Stimulated activated CD8-positive, alpha-beta memory T cell treated with anti-CD3 and anti-CD28 coated beads, Interleukin-4, amount 100 ng/mL, for 24 hours (primary cell): ENCODE data around the gene SULT2B1.
"Not testable (repeated sequence)": the region's sequence is repeated elsewhere in the genome, so short reads cannot be mapped to it uniquely, and the experiment has no call there.

ENCODE experiments used
- DNase-seq: peaks from one replicate; pipeline ENCODE4 v3.0.0-alpha.2; 2020; ENCODE audit warnings: low read depth

The SULT2B1 gene

DNA sequence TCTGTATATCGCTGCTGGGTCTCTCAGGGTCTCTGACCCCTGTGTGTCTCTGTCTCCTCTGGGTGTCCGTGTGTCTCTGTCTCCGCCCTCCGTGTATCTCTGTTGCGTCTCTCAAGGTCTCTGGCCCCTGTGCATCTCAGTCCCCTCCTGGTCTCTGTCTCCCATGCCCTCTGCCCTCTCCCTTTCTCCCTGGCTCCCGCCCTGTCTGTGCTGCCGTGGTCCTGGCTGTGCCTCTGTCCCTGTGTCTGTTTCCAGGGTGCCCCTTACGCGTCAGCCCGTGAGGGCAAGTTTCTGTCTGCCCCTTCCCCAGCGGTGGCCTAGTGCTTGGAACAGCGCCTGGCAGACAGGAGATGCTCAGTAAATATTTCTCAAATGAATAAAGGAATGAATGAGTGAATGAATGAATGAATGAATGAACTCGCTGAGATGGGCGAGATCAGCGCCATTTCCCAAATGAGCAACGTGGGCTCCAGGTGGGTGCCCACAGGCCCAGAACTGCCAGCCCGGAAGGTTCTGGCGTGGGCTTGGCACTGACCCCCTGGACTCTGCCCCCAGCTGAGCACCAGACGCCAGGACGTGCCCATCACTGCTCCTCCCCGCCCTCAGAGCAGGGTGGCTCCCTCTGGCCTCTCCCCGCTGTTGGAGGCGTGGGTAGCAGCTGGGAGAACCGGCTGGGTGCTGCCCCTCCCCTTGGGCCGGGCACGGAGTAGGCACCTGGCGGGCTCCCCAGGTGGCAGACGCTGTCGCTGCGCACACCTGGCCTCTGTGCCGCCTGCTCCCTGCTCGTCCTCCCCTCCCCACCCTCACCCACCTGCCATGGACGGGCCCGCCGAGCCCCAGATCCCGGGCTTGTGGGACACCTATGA lies at the start of gene SULT2B1:
SULT2B1 (plus strand) TSS at position 736 of the 866 bp plus-strand sequence; CDS start at position 817, 81 bp downstream.
- DNase-seq: no peak

DNA sequence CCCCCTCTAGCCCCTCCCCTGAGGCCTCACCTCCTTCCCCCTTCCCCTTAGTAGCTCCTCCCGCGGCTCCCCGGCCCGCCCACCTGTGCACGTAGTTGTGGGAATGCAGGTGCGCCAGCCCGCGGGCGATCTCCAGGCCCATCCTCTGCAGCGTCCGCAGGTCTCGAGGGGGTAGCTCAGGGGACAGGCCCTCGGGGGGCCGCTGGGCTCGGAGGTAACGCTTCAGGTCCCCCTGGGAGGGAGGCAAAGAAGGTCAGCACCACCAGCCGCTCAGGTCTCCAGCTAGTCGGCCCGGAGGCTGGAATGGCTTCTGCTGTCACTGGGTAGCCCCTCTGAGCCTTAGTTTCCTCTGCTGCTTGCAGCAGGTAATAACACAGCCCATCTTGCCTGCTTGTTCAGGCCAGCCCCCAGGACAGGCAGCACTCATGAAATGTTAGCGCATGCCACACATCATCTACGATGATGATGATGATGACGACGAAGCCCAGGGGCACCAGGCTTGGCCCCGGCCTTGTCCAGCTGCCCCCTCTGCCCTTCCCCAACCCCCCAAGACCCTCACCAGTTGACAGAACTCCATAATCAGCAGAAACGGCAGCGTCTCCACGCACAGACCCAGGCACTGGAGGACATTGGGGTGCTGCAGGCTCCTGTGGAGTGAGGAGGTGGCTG lies 49.5 kb upstream of the SULT2B1 start:
- peak; percentile 45 for DNase-seq

DNA sequence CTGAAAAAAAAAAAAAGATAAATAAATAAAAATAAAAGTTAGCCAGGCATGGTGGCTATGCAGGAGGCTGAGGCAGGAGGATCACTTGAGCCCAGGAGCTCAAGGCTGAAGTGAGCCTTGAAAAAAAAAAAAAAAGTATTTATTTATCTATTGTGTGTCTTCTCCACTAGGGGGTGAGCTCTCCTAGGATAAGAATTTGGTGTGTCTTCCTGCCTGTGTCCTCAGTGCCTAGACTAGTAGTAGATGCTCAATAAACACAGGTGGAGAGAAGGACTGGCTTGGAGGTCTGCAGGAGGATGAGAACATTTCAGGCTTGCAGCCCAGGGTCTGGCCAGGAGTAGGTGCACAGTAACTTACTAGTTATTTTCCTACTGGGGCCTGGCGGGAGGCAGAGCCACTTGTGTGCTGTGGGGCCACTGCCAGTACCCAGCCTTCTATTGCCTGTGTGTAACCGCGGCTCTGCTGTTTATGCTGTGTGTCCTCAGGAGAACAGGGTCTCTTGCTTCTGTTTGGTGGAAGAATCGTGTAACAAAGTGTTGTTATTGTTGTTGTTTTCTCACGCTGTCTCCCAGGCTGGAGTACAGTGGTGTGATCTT lies 45.7 kb upstream of the SULT2B1 start:
- DNase-seq: no peak

DNA sequence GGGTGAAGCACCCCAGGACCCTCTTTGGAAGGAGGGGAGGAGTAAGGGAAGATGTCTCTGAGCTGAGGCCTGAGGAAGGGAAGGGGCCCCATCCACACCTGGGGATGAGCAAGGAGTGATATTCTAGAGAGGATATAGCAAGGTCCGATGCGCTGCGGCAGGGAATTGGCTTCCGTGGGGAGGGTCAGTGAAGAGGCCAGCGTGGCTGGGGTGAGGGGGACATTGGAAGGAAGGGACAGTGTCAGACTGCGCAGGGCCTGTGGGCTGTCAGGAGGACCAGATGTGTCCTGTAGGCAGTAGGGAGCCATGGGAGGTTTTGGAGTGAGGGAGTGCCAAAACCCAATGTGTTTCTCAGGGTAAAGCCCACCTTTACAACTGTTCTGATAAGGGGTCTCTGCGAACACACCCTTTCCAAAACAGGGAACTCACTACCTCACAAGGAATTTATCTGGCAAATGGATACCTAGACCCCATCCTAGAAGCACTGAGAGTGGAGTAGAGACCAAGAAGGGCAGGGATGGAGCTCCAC lies 44.0 kb upstream of the SULT2B1 start:
- no peak for DNase-seq

DNA sequence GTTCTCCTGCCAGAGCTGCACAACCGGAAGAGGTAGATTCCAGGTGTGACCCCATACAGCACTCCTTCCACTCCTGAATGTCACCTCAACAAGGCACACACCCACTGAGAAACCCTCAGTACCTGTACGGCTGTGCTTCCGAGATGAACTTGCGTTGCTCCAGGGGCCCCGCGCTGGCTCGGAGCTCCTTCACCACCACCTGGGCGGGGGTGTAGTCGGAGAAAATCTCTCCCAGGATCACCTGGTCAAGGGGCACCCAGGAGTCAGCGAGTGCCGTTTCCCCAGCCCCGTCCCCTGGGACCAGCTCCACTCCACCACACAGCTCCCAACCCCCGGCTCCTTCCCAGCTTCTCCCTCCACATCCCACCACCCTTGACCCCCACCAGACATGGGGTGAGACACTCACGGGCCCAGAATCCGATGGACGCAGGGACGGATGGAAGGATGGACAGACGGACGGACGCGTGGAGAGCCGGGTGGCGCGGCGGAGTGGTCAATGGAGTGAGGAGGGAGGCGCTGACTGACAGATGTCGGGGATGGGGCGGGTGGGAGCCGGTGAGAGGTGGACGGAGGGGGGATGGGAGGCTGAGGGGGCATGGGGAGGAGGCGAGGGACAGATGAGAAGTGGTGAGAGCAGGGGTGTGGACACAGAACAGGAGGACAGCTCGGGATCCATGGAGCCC lies 43.1 kb upstream of the SULT2B1 start:
- DNase-seq: no peak

DNA sequence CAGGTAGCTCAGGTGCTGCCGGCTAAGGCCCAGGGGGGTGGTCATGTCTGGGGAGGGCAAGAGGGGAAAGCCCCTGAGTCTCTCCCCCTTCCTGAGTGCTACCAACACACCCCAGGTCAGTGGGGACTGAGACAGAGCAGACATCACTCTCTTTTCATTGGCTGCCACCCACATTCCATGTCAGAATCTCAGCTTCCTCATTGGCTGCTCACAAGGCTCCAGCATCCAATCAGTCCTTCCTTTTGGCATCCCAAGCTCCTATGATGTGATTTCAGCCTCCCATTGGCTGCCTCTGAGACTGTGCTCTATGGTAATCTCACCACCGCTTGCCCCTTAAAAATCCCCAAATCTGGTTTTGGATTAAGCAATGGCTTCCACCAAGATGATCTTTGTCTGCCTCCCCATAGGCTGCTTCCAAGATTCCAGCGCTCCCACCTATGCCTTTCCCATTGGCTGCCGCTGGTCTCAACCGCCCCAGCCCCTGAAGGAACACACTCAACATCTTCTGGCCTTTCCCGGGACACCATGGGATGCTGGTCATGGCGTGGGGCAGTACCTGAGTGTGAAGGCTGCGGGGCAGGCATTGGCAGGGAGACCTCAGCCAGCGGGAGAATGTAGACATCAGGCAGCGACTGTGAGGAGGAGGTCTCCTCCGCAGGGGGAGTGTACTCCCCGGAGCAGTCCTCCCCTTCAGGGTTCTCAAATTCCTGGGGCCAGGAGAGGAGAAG lies 42.3 kb upstream of the SULT2B1 start:
- no peak for DNase-seq

DNA sequence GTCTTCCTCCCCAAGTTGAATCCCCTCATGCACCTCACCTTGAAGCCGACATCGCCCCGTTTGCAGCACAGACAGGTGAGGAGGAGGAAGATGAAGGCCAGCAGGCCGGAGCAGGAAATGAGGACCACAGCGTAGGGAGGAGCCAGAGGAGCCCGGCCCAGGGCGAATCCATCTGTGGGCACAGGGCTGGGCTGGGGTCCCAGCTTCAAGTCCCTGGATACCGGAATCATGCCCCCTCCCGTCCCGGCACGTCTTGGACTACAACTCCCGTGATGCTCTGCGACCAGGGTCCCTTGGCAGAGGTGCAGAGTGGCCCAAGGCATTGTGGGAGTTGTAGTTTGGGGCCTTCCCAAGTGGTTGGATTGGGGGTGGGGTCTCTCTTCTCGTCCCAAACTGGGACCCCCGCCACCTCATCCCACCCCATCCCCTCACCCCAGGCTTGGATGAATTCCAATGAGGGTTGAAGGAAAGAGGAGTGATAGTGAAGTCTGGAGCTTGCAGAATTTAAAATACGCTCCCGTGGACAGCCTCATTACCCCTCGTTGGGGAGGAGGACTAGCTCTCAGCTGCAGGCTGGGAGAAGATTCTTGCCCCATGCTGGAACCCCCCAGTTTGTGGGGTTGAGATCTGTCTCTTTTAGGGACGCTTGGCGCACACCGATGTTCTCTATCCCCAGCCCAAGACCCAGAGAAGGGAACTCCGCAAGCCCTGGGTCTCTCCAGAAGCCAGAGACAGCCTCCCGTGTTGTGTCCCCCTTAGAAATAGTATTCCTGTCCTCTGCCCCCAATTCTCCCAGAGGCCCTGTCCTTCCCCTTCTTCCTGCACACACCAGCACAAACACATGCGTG lies 41.3 kb upstream of the SULT2B1 start:
- DNase-seq: peak; percentile 59

DNA sequence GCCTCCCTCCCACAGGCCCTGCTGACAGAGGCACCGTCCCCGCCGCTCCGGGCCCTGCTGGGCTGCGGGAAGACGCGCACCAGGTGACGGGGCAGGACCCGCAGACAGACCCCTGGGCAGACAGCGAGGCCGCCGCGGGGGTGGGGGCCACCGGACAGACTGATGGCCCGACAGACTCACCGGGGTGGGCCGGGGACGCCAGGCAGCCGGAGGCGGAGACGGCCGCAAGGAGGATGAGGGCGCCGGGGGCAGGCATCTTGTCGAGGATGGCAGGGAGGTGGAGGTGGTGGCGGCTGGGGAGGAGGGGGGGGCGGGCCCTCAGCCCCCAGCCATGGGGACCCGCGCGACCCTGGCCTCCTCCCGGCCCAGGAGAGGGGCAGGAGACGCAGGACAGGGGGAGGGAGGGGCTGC lies 40.6 kb upstream of the SULT2B1 start:
- DNase-seq: no peak

DNA sequence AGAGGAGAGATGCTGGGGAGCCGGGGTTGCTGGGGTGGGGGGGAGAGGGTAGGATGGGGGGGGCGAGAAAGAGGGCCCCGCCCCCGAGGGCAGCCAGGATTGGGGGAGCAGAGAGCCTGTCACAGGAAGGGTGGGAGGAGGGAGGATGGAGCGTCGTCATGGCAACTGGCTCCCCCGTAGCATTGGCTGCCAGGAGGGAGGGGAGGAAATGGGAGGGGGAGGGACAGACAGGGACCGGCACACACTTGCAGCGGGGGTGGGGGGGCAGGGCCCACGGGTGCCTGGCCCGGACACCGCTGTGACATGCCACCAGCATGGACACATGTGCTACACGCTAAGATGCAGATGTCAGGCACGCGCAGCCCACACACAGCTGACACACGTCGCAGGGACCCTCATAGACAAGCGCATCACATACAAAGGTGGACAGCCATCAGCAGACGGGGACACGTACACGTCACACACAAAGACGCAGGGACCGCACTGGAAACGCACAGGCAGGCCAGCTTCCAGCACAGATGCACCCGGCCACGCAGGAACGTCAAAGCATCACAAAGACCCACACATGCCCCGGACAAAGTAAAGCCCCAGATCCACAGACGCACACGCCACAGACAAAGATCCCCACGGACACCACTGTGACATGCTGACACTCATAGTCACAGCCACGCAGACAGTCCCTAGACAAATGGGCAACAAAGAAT lies 40.0 kb upstream of the SULT2B1 start, which contains the start of gene LMTK3:
LMTK3 (minus strand) TSS at position 36 of the 704 bp plus-strand sequence. CDS start 259 bp downstream, outside the sequence.
- peak; percentile 65 for DNase-seq

DNA sequence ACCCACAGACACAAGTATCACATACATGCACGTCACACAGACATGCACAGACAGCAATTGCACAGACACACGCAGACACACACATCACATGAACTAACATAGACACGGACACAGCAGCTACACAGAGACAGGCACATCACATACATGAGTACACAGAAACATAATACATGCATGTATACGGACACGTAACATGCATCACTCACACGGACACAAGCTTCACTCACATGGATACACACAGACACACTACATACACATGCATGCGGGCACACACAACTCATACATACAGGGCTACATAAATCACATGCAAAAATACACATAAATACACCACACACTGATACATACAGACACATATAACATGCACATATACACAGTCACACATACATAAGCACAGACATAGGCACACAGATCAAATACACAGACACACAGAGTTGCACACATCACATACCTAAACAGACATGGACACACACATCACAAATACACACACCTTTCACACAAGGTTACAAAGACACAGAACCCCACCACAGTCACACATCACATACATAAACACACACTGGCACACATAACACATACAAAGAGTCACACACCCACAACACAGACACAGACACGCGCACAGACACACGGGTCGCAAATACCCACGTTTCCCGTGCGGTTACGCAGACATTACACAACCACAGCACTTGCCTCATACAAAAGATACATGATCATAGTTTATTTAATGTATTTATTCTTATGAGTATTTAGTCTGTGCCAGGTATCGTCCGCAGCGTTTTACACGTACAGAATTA lies 39.3 kb upstream of the SULT2B1 start:
- no peak for DNase-seq

DNA sequence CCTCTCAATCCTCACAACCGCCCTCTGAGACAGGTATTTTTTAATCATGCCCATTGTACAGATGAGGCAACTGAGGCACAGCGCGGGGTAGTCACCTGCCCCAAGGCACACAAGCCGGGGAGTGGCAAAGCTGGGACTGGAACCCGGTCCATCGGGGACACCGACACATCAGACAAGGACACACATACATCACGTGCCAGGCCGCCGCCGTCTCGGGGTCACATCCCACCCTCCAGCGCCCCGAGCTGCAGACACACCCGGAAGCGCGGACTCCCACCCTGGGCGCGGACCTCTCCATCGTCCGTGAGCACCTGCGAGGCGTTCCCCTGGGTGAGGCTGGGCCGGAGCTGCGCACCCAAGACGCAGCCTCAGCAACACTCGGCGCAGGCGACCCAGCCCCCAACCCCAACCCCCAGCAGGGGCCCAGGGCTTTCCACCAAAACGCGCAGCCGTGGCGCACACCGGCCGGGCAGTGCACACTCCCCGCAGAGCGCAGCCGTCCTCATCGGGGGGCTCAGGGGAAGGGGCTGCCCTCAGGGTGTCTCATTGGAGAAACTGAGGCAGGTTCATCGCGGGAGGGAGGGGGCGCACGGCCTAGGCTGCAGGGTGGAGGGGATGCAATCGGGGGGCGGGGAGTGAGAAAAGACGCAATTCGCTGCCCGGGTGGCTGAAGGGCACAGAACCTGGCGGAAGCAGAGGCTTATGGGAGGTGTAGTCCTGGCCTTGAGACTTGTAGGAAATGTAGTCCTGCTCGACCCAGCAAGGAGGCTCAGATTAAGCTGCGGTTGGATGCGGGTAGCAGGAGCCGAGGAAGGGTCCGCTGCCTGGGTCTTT lies 38.5 kb upstream of the SULT2B1 start:
- DNase-seq: peak; percentile 53

DNA sequence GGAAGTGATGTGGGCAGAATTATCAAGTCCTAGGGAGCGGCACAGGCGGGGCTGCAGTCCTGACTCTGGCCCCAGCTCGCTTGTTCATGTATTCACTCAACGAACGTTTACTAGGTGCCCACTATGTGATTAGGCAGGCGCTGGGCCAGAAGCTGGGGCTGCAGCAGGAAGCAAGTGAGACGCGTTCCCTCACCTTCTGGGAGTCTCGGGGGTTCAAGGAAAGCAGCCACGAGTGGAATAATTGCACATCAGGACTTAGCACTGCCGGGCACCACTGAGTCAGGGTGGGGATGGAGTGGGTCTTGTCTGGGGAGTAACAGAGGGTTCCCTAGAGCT lies 37.9 kb upstream of the SULT2B1 start:
- DNase-seq: no peak

DNA sequence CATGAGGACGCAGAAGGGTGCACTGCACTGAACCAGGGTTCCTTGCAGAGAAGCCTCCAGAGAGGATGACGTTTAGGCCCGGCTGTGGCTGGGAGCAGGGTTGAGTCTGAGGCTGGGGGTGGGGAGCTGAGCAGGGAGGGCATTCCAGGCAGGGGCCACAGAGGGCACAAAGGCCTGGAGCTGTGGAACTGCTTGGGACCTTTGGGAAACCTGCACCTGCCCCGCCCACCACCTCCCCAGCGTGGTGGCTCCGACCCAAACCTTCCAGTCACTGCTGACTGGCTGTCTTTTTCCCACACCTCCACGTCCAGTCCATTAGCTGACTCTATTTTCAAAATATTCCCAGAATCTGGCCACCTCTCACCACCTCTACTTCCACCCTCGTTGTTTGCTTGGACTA lies 35.4 kb upstream of the SULT2B1 start:
- no peak for DNase-seq

DNA sequence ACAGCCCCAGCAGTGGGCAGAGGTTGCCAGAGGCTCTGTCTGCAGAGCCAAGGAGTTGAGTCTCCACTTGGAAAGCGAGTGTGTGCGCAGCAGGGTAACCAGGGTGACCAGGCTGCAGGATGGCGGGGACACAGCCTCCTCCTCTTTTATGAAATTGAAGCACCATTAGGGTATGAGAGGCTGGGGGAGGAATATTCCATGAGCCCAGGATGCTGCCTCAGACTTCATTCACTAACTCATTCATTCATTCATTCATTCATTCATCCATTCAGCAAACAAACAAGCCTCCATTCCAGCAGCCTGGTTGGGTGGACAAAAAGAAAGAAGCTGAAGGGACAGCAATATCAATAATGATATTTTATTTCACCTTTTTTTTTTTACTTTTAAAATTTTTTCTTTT lies 33.8 kb upstream of the SULT2B1 start:
- no peak for DNase-seq

DNA sequence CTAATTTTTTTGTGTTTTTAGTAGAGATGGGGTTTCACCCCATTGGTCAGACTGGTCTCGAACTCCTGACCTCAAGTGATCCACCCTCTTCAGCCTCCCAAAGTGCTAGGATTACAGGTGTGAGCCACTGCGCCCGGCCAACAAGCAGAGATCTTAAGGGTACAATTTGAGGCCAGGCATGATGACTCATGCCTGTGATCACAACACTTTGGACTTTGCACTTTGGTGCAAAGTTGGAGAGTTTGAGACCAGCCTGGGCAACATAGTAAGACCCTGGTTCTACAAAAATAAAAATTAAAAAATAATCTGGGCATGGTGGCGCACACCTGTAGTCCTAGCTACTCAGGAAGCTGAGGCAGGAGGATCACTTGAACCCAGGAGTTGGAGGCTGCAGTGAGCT lies 32.5 kb upstream of the SULT2B1 start:
- DNase-seq: not testable (repeated sequence)

DNA sequence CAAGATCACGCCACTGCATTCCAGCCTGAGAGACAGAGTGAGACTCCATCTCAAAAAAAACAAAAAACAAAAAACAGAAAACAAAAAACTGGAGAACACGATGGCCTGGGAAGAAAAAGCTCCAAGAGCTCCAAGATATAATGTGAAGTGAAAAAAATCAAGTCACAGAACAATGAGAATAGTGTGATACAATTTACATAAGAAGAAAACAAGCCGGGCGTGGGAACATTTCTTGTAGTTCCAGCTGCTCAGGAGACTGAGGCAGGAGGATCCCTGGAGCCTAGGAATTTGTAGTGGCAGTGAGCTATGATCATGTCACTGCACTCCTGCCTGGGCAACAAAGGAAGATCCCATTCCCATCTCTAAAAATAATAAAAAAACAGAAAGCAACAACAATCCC lies 31.8 kb upstream of the SULT2B1 start:
- no peak for DNase-seq

DNA sequence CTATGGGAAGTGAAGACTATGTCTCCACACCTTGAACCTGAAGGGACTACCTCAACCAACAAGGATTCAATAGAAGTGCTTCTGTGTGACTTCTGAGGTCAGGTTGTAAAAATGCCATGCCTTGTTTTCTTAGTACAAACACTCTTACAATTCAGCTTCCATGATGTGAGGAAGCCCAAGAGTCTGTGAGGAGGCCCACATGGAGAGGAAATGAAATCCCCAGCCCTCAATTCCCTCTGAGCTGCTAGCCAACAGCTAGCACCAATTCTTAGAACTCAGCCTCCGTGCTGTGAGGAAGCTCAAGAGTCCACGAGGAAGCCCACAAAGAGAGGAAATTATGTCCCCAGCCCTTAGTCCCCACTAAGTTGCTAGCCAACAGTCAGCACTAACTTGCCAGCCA lies 27.8 kb upstream of the SULT2B1 start:
- DNase-seq: no peak

DNA sequence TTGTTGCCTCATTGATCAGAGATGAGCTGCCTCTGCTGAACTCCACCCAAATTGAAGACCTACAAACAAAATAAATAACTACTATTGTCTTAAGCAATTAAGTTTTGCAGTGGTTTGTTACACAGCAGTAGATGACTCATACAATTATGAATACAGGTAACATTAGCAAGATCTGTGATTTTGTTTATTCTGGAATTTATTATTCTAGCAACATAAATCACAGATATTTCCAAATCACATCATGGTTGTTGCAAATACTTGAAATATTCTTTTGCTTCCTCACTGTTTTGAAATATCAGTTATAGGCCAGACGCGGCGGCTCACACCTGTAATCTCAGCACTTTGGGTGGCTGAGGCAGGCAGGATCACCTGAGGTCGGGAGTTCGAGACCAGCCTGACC lies 27.2 kb upstream of the SULT2B1 start:
- no peak for DNase-seq
